ENCODE data around the gene HPCA.

HPCA gene

DNA sequence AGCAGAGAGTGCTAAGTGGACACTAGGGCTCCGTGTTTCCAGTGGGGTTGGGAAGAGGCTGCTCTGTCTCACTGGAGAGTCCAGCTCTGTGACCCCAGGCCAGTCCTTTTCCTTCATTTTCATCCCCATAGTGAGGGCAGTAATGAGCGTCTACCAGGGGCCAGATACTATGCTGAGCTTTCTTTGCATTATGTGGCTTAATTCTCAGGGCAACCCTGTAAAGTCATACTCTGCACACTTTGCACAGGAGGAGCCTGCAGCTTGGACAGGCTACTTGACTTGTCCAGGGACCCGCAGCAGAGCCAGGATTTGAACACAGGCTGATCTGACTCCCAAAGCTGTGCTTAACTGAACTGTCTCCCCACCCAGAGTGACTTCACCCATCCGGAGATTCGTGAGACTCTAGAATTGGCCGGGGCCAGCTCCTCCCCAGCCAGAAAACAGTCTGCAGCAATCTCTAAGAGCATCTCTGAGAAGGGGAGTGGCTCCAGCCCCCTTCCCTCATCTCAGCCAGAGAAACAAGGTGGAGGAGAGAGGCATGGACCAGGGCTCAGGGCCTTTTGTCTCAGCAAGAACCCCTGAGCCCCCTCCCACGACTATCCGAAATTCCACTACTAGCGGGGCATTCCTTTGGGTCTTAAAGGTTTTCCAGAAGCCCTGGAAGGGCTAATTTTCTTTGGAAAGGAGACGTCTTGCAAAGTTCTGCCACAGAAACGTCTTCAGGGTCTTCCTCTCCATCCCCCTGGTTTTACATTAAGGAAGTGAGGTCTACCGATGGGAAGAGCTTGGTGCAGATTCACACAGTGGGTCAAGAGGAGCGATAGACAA, 14.7 kb upstream of the HPCA start:
- peak; percentile 63 for DNase-seq (ENCODE audit: low spot score)

DNA sequence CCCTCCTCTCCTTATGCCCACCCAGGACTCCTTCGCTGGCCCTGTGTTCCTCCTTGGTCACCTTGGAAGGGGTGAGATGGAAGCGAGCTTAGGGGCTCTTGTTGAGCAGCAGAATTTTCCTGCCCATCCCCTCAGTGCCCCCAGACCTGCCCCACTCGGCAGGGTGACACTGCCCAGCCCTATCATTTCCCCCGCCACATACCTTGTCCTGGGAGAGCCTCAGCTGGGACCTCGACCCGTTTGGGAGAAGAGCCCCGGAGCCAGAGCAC, 14.2 kb upstream of the HPCA start:
- no peak for DNase-seq (ENCODE audit: low spot score)

GRCh38 chr1:32873484-32873883, 12.8 kb upstream of the HPCA start:
- no peak for DNase-seq (ENCODE audit: low spot score)

DNA sequence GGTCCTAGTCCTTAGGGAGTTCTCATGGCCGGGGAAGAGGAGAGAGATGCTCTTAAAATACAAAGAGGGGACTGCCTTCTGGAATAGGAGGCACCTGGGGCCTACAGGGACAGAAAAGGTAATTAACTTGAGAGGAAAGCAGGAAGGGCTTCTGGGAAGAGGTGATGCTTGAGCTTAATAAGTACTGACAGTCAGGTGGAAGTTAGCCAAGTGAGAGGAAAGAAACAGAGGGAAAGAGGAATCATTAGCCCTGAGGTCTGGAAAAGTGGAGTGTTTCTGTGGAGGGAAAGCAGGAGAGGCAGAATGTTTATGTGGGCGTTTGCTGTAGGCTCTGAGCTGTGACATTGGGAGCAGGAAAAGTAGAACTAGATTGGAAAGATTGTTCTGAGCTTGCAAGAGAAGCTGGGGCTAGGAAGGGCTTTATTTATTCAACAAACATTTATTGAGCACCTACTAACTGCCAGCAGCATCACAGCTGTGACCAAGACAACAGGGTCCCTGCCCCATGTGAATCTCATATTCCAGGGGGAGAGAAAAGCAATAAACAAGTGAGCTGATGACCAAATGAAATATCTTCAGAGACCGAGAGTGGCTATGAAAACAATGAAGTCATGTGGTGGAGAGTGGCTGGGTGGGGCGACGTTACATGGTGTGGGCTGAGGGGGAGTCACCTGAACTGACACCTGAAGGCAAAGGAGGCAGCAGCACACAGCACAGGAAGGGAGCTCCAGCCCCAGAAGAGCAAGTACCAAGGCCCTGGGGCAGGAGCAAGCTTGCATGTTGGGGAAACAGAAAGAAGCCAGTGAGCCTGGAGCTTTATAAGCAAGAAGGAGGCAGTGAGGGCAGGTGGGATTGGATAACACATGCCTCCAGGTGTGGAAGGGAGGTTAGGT, 11.2 kb upstream of the HPCA start:
- DNase-seq (ENCODE audit: low spot score): no peak

DNA sequence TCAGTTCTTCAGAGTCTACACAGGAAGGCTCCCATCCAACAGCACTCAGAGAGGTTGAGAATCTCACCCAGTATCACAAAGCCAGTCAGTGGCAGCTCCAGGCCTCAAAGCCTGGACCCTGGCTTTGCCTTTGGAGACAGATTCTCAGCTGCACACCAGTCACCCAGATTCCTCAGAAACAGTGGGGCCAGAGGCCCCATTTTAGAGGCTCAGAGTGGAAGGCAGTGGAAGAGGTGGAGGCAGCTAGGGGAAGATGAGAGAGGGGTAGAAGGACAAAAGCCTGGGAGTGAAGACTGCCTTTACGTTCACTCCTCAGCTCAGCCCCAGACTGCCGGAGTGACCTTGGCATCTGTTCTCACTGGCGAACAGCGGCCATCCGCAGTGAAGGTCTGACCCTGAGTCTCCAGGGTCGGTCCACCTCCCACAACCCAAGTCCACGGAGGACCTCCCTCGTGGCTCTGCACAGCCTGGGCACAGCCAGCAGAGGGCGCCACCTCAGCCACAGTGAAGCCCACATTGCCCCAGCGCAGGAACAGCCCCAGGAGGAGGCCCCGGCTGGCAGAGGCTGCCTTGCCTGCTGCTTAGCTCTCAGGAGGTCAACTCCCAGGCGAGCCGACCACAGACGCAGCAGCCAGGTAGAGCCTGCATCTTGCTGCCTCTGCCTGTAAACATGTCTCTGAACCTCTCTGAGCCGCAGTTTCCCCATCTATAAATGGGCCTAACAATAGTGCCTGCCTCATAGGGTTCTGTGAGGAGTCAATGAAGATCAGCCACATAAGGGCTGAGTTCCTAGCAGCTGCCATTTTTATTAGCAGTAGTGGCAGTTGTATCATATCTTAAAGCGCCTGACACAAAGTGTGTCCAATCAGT, 9.7 kb upstream of the HPCA start:
- peak; percentile 64 for DNase-seq (ENCODE audit: low spot score)

- no peak for DNase-seq (ENCODE audit: low spot score)
Observed at GRCh38 chr1:32877211-32878110, 8.8 kb upstream of the HPCA start.

GRCh38 chr1:32878183-32878582, 8.1 kb upstream of the HPCA start:
- DNase-seq (ENCODE audit: low spot score): no peak

GRCh38 chr1:32878637-32879041, 7.7 kb upstream of the HPCA start:
- DNase-seq (ENCODE audit: low spot score): no peak

DNA sequence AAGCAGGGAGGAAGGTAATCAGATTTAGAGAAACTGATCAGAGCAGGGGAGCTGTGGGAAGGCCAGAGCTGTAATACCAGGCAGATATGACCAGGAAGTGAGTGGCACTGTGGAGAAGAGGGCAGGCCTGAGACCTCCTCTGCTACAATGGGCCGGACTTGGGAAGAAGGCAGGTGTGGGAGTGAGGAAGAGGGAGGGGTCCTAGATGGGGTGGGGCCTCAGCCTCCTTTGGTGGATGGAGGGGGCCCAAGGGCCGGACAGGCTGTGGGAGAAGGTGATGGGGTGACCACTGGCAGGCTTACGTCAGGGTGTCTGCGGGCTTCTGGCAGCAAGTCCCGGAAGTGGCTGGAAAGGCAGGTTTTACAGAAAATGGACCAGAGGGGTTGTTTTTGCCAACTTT, 5.0 kb upstream of the HPCA start:
- no peak for DNase-seq (ENCODE audit: low spot score)

DNA sequence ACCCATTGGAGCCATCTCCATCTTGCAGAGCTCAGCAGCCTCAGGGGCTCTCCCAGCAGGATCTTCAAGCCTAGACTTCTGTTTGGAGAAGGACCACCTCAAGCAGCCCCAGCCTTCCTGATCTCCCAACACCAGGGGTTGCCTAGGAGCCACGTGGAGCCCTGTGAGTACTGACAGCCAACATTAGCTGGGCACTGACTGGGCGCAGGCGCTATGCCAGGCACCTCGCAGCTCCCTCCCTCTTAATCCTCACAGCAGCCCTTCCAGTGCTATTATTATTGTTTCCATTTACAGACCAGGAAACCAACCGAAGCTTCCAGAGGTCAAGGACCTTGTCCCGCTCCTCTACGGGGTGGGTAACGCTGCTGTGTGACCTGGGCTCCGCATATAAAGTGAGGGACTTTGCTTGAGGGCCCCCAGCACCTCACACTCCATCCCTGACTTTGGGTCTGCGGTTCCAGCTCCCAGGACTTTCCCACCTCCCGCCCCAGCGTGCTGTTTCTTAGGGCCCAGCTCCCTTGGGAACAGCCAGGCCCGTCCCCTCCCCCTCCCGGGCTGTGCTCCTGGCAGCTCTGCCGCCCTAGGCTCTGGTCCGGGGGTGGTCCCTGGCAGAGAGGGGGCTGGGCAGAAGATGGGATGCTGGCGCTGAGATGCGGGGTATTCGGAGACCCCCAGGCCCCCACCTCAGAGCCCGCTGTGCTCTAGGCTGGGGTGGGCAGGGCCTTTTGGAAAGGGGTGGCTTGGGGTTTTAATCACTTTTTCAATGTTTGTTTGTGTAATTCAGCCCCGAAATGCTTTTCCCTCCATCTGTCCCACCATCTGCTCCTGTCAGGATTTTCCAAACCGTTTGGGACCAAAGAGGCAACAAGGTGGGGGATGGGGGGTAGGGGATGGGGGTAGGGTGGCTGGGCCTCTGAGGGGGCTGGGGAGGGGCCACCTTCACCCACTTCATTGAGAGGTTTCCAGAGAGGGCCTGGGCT, 4.1 kb upstream of the HPCA start:
- no peak for DNase-seq (ENCODE audit: low spot score)

DNA sequence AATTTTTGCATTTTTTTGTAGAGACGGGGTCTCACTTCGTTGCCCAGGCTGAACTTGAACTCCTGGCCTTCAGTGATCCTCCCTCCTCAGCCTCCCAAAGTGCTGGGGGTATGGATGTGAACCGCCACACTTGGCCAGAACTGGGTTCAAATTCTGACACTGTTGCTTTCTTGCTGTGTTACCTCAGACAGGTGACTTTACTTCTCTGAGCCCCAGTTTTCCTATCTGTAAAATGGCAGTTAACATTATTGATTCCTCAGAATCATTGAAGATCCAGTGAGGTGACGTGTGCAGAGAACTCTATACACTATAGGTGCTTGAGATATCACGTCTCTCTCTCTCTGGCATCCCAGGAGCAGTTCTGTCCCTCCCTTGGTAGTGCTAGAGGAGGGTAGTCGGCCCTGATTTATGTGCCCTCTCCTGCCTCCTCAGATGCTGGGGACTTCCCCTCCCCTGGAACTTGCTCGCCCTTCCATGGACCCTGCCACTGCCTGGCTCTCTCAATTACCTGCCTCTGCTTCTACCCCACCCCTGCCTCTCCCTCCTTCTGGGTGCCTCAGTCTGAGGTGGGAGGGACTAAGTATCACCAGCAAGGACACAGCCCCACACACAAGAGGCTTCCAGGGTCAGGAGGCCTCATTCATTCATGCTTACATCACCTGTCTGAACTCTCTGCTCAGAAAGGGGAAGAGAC, 2.8 kb upstream of the HPCA start:
- no peak for DNase-seq (ENCODE audit: low spot score)

DNA sequence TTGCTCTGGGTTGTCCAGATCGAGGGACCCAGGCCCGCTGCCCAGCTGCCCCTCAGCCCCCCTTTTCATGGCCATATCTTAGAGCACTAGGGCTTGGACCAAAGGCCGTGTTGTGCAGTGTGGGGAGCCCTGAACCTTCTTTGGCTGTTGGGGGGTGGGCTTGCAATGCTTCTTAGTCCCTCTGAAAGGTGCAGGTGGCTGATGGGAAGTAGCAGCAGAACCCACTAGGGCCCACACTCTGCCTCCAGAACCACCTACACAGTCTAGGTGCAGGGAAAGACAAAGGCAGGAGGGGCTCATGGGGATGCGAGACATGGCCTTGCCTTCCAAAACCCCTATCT, 2.3 kb upstream of the HPCA start:
- DNase-seq (ENCODE audit: low spot score): no peak

DNA sequence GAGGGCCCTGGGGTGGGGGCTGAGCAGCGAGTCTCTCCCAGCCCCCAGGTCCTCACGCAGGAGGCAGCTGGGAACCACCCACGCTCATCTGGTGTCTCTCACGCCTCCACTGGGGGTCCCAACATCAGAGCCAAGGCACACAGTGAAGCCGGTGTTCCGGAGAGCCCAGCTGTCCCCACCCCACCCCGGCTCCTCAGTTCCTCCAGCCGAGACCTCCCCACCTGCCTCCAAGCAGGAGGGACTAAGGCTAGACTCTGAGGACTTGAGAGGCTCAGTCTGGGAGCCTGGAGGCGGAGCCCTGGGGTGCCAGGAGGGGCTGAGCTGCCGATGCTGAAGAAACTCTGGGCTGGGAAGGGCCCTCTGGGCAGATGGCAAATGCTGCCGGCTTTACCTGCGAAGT, 1.6 kb upstream of the HPCA start:
- no peak for DNase-seq (ENCODE audit: low spot score)

- no peak for DNase-seq (ENCODE audit: low spot score)
Observed at GRCh38 chr1:32885676-32886003, 651 bp upstream of the HPCA start.

DNA sequence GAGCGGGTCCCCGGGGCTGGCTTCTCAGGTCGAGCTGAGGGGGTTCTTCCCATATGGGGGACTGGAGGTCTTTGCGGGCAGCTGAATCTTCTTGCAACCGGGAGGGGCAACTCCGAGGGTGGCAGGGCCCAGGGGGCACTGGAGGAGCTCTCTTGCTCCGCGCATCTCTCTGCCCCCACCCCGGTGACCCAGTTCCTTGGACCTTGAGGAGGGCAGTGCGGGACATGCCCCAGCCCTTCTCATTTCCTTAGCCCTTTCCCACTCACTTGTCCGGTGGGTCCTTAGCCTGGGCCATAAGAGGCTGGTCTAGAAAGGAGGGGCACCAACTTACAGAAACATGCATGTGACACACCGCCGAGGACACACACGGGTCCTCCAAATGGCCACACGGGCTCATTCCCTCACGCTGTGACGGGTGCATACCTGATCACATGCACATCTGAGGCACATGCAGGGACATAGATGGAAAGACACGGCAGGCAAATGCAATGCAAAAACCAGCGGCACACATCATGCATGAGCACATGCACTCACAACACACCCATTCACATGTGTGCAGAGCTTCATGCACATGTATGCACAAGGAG, 630 bp downstream of the HPCA start:
- no peak for DNase-seq (ENCODE audit: low spot score)

- no peak for DNase-seq (ENCODE audit: low spot score)
Observed at GRCh38 chr1:32887623-32888022, 1.3 kb downstream of the HPCA start.

- no peak for DNase-seq (ENCODE audit: low spot score)
Observed at GRCh38 chr1:32888134-32888533, 1.8 kb downstream of the HPCA start.

- no peak for DNase-seq (ENCODE audit: low spot score)
Observed at GRCh38 chr1:32888677-32889420, 2.6 kb downstream of the HPCA start.
